Stomach (tissue), 4 donors: ENCODE measurements around the gene ARL5C.

ENCODE experiments used
- CTCF ChIP-seq, 7 experiments: fragments of 450-650 bp in 4 of 7; fragments of 200-600 bp in 3 of 7; sonication (generic) in 3 of 7; IDR thresholded peaks; one replicate each; pipeline ENCODE4 v1.5.1; 2016 to 2019; ENCODE audit warnings: antibody characterized with exemption in 7 of 7, control low read depth in 2 of 7, mild to moderate bottlenecking in 1 of 7
- POLR2A ChIP-seq, 4 donors: fragments of 450-650 bp; IDR thresholded peaks; one replicate each; pipeline ENCODE4 v1.6.1; 2016; ENCODE audit warnings: antibody characterized with exemption in 4 of 4, control low read depth in 2 of 4, mild to moderate bottlenecking in 1 of 4, moderate library complexity in 1 of 4
- POLR2AphosphoS5 ChIP-seq, 3 donors: sonication (generic); formaldehyde crosslinking; IDR thresholded peaks; one replicate each; pipeline ENCODE4 v1.6.1; 2016; ENCODE audit warnings: antibody characterized with exemption in 3 of 3

- TF ChIP-seq POLR2AphosphoS5 (IDR thresholded peaks at IDR 0.05): no peak
- TF ChIP-seq CTCF (IDR thresholded peaks at IDR 0.05): no peak
- TF ChIP-seq POLR2A (IDR thresholded peaks at IDR 0.05): no peak
These were observed 40.7 kb downstream of the ARL5C start for GRCh38 chr17:39125143-39125875.
